ENCODE measurements around the gene USP5. TPM values are rescaled to one million over a fixed set of nuclear protein-coding genes. Genes with fewer than 3 reads are reported as not detected.

Gene USP5
- total RNA-seq, 4 donors from 2014 or later: 41.0 to 94.1 (median 47.1) TPM

GRCh38 chr12:6839482-6840201, 12.3 kb upstream of the USP5 start:
- Histone ChIP-seq H3K27ac (peak overlapping the region in 1 of 4 donors; percentile 73), H3K27me3 (no peaks in the 10 kb centered on the region), H3K9me3 (no peaks in the 10 kb centered on the region), H3K4me1 (peaks cover 0 to 4% (median 0%) of the 10 kb centered on the region in 4 donors), H3K4me3 (no peak overlapping the region), H3K36me3 (peaks cover 0 to 13% (median 0%) of the 10 kb centered on the region in 3 donors)
- no peak for TF ChIP-seq CTCF (IDR thresholded peaks at IDR 0.05)
- TF ChIP-seq POLR2A (IDR thresholded peaks at IDR 0.05): no peak
- DNase-seq: peak in 2 of 3 donors; percentile 81 to 88

- peaks cover 0 to 4% (median 0%) of the 10 kb centered on the region in 4 donors for H3K4me1 ChIP-seq
- TF ChIP-seq POLR2A (IDR thresholded peaks at IDR 0.05) (no peak), CTCF (IDR thresholded peaks at IDR 0.05) (no peak)
- H3K9me3 ChIP-seq: no peaks in the 10 kb centered on the region
- peaks cover 0 to 13% (median 0%) of the 10 kb centered on the region in 3 donors for H3K36me3 ChIP-seq
- peak overlapping the region in 1 of 4 donors; percentile 73 for H3K27ac ChIP-seq
- no peak for DNase-seq
- H3K4me3 ChIP-seq: no peak overlapping the region
- H3K27me3 ChIP-seq: no peaks in the 10 kb centered on the region
These were observed 11.6 kb upstream of the USP5 start for GRCh38 chr12:6840330-6840729.

GRCh38 chr12:6840761-6841515, 11.0 kb upstream of the USP5 start, which contains the start of gene GNB3:
Gene GNB3 (plus strand): TSS chr12:6840925. CDS start chr12:6841288, 363 bp downstream.
- DNase-seq: no peak
- H3K4me3 ChIP-seq: no peak within 1 kb of the TSS
- no peaks in the 10 kb centered on the region for H3K9me3 ChIP-seq
- TF ChIP-seq POLR2A (IDR thresholded peaks at IDR 0.05) (no peak), CTCF (IDR thresholded peaks at IDR 0.05) (no peak)
- no peaks in the 10 kb centered on the region for H3K27me3 ChIP-seq
- peaks cover 0 to 19% (median 0%) of the 10 kb centered on the region in 3 donors for H3K36me3 ChIP-seq
- H3K27ac ChIP-seq: peak within 1 kb of the TSS in 1 of 4 donors; percentile 73
- peaks cover 0 to 4% (median 0%) of the 10 kb centered on the region in 4 donors for H3K4me1 ChIP-seq

- H3K27me3 ChIP-seq: no peaks in the 10 kb centered on the region
- DNase-seq: no peak
- no peaks in the 10 kb centered on the region for H3K9me3 ChIP-seq
- H3K36me3 ChIP-seq: peaks cover 0 to 29% (median 0%) of the 10 kb centered on the region in 3 donors
- no peak overlapping the region for H3K27ac ChIP-seq
- H3K4me1 ChIP-seq: peaks cover 0 to 4% (median 0%) of the 10 kb centered on the region in 4 donors
- TF ChIP-seq CTCF (IDR thresholded peaks at IDR 0.05) (no peak), POLR2A (IDR thresholded peaks at IDR 0.05) (no peak)
- no peak overlapping the region for H3K4me3 ChIP-seq
These were observed 9.9 kb upstream of the USP5 start for GRCh38 chr12:6842075-6842474.

GRCh38 chr12:6843118-6843902, 8.6 kb upstream of the USP5 start:
- H3K36me3 ChIP-seq: peaks cover 0 to 29% (median 0%) of the 10 kb centered on the region in 3 donors
- DNase-seq: no peak

More at GRCh38 chr12:6843118-6843902, 8.6 kb upstream of the USP5 start:
- peaks cover 0 to 4% (median 0%) of the 10 kb centered on the region in 4 donors for H3K4me1 ChIP-seq
- TF ChIP-seq CTCF (IDR thresholded peaks at IDR 0.05) (peak in 2 of 6 experiments; percentile 7 to 20), POLR2A (IDR thresholded peaks at IDR 0.05) (no peak)
- no peaks in the 10 kb centered on the region for H3K9me3 ChIP-seq
- H3K27me3 ChIP-seq: no peaks in the 10 kb centered on the region
- no peak overlapping the region for H3K4me3 ChIP-seq
- H3K27ac ChIP-seq: no peak overlapping the region

Data from Peyer's patch (tissue), 4 donors.